GM21717 (cell line): ENCODE results near the gene PSME3IP1.

Experiments
- ATAC-seq: cut with Tn5 transposase; IDR thresholded peaks from one replicate; pipeline ENCODE4 v1.9.1; 2021; ENCODE audit warnings: mild to moderate bottlenecking, moderate library complexity; ENCODE audit not compliant: unreplicated experiment

The PSME3IP1 gene

GRCh38 chr16:57169327-57169726 lies 16.5 kb downstream of the PSME3IP1 start:
- no peak for ATAC-seq

GRCh38 chr16:57167953-57168352 lies 17.9 kb downstream of the PSME3IP1 start:
- no peak for ATAC-seq

- no peak for ATAC-seq
These were observed 18.3 kb downstream of the PSME3IP1 start for GRCh38 chr16:57167538-57167937.

- ATAC-seq: no peak
These were observed 18.9 kb downstream of the PSME3IP1 start for GRCh38 chr16:57166951-57167350.

GRCh38 chr16:57166451-57166850 lies 19.4 kb downstream of the PSME3IP1 start:
- ATAC-seq: no peak

GRCh38 chr16:57165938-57166337 lies 19.9 kb downstream of the PSME3IP1 start:
- ATAC-seq: no peak

- no peak for ATAC-seq
These were observed 20.4 kb downstream of the PSME3IP1 start for GRCh38 chr16:57165483-57165882.

GRCh38 chr16:57163842-57164241 lies 22.0 kb downstream of the PSME3IP1 start:
- ATAC-seq: no peak

- no peak for ATAC-seq
These were observed 26.4 kb downstream of the PSME3IP1 start for GRCh38 chr16:57159447-57159846.

- ATAC-seq: no peak
These were observed 28.3 kb downstream of the PSME3IP1 start for GRCh38 chr16:57157533-57157932.

- ATAC-seq: no peak
These were observed 29.5 kb downstream of the PSME3IP1 start for GRCh38 chr16:57156351-57156703.

- ATAC-seq: no peak
These were observed 30.0 kb downstream of the PSME3IP1 start for GRCh38 chr16:57155702-57156350.

GRCh38 chr16:57153841-57154240 lies 32.0 kb downstream of the PSME3IP1 start:
- no peak for ATAC-seq

GRCh38 chr16:57152096-57153093 lies 33.4 kb downstream of the PSME3IP1 start:
- ATAC-seq: no peak

- no peak for ATAC-seq
These were observed 34.5 kb downstream of the PSME3IP1 start for GRCh38 chr16:57151369-57151768.

- no peak for ATAC-seq
These were observed 35.0 kb downstream of the PSME3IP1 start for GRCh38 chr16:57150682-57151330.

- no peak for ATAC-seq
These were observed 36.4 kb downstream of the PSME3IP1 start for GRCh38 chr16:57149391-57149790.

GRCh38 chr16:57148481-57148880 lies 37.4 kb downstream of the PSME3IP1 start:
- ATAC-seq: no peak

GRCh38 chr16:57147381-57148221 lies 38.2 kb downstream of the PSME3IP1 start:
- ATAC-seq: no peak

- no peak for ATAC-seq
These were observed 39.1 kb downstream of the PSME3IP1 start for GRCh38 chr16:57146735-57147134.
